EL (cell line): ENCODE measurements around the gene SETDB1.

Experiments used
- DNase-seq: peaks from one replicate; pipeline ENCODE4 v3.0.0-alpha.2; 2016

Gene SETDB1

DNA sequence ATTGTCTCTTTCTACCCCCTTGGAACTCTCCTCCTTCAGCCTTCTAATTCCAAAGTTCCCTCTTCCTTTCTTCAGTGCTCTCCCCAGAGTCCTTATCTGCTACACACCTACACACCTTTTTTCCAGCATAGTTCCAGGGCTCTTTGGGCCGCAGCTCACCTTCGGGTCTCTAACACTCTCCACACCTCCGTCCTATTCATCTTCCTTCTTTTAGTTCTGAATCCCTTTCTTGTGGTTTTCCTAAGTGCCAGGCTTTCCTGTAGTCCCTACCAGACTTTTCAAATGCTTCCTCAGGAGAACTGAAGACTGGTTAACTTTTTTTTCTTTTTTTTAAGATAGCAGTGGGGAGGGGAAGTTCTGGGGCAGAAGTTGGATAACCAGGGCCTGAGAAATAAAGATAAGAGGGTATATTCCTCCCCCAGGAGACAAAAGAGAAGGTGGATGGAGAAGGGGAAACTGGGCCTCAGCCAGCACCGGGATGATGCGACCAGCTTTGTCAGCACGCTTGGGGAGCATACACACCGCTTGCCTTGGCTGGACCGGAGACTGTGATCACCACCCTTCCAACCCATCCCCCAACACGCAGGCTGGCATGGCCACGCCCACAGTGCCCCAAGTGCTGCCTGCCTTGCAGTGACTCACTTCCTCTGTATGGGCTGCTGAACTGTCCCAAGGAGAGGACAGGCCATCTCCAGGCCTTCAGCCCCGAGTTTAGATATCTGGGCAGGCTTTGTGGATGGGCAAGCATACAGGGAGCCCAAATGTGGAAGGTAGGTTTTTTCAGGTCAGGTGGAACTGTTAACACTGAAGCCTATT, 50.9 kb downstream of the SETDB1 start:
- DNase-seq: peak; percentile 85

DNA sequence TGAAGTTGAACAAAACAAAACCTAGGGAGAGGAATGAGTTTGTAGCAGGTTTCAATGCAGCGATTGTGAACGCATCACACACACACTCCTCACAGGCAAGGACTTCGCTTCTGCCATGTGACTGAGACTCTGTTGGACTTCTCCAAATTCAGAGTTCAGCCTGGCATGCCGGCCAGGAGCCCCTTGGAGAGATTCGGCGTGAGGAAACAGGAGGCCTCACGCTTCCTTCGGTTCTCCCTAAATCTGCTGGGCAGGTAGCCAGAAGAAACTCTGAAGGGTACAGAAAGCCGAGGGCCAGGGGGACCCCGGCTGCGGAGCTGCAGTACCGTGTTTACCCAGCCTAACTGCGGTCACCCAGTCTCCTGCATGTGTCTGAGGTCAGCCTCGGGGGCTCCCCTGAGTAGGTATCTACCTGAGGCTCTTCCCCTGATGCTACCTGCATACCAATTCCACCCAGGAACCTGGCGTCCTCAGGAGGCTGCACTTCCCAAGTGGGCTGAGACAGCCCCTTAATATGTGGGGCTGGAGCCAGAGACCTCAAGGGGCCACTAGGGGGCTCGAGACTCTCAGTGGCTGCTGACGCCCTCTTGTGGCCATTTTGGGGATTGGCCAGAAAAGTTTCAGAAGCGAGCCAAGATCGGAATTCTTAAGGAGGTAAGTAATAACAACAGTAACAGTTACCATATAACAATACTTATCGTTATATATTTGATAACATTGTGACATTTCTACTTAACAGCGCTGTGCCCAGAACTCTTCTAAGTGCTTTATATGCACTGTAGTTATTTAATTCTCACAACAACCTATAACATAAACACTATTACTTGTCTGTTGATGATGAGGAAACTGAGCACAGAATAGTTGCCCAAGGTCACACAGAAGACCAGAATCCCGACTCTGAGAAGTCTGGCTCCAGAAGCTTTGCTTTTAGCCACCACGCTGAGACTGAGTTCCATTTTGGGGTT, 53.2 kb downstream of the SETDB1 start:
- peak; percentile 89 for DNase-seq

DNA sequence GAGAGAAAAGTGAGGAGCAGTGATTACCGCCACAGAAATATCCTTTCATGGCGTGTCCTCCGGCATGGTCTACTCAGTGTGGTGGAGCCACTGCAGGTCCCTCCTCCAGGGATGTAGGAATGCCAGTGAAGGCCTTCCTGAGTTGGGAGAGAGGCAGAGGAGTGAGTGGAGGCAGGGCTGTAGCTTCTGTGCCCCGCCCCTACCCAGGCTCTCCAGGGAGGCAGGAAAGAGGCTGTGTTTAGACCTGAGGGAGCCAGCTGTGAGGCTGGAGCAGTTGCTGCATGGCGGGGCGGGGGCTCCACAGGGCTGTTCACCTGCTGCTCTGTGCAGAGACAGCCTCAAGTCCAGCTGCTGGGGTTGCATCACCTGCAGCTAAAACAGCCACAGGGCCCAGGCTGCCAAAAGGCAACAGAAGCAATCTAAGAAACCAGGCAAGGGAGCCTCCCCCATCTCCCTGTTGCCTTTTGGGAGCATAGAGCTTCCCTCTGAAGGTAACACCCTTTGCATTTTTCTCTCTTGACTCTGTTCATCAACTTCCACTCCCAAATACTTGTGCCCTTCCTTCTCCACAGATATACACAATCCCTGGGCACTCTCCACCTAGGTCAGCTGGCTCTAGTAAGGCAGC, 55.1 kb downstream of the SETDB1 start:
- DNase-seq: peak; percentile 36

DNA sequence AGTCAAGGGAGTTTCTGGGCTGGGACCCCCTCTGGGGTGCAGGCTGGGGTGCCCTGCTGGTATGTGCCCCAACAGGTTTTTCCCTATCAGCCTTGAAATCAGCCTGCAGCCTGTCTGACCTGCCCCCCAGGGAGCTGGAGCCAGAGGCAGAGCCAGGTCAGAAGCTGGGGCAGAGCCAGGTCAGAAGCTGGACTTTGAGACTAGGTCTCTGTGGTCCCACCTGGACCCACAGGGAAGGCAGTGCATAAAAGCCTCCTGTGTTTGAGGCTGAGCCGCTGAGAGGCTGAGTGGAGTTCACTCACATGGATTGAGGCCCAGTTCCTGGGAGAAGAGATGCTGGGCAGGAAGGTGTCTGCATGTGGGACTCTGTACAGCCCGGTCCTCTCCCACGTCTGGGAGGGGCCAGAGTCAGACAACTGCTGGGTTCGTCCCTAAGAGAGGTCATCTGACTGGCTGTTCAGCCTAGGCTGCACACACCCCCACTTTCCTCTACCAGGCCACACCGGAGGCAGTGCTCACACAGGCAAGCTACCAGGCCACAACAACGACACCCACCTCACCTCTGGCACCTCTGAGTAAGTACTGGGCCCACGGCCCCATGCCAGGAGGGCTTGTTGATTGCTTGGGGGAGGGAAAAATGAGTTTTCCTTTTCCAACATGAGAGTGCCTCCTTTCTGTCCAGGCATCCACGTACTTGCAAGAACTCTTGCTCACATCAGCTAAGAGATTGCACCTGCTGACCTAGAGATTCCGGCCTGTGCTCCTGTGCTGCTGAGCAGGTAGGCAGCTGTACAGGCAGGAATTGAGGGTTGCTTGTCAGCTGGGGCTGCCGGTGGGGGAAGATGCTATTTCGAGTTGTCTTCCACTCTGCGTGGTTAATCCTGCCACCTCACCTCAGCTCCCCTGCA, 55.9 kb downstream of the SETDB1 start, which contains the start of gene ANXA9:
ANXA9 (plus strand) TSS at position 488 of the 908 bp plus-strand sequence. CDS start 814 bp downstream, outside the sequence.
- no peak for DNase-seq

DNA sequence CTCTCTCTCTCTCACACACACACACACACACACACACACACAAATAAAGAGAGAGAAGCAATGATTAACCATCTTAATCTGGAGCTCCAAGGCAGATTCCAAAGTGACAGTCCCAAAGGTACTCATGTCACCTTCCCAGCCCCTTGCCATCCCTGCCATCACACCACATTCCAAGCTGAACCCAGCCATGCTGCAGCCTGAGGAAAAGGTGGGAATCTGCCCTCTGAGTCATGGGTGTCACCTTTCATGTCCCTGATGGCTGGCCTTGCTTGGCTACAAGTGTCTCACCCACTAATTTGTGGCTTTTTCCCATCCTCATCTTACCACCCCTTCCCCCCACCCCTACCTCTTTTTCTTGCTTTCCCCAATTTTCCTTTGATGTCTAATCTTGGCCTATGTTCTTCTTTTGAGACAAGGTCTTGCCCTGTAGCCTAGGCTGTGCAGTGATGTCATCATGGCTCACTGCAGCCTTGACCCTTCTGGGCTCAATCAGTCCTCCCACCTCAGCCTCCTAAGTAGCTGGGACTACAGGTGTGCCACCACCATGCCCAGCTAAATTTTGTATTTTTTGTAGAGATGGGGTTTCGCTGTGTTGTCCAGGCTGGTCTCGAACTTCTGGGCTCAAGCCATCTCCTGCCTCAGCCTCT, 59.1 kb downstream of the SETDB1 start:
- no peak for DNase-seq

DNA sequence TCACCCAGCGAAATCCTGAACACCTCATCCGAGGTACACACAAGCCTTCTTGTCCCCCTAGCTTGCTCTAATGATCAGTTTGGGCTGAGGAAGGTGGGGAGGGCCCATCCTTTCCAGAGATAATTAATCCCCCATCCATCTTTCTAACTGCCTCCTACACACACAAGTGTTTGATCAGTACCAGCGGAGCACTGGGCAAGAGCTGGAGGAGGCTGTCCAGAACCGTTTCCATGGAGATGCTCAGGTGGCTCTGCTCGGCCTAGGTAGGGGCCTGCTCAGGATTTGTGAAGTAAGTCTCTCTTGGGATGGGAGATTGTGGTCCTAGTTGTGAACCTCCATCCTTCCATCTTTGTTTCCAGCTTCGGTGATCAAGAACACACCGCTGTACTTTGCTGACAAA, 61.8 kb downstream of the SETDB1 start:
- DNase-seq: no peak

DNA sequence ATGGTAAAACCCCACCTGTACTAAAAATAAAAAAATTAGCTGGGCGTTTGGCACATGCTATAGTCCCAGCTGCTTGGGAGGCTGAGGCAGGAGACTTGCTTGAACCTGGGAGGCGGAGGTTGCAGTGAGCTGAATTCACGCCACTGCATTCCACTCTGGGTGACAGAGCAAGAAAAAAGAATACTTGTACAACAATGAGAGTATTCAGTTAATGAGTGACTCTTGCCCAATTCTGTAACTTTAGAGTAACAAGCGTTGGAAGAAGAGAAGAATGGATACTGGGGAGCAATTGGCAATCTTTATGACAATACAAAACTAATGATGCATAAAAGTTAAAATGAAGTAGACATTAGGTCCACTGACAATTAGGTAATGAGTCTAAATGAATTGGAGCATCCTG, 66.5 kb downstream of the SETDB1 start:
- no peak for DNase-seq

DNA sequence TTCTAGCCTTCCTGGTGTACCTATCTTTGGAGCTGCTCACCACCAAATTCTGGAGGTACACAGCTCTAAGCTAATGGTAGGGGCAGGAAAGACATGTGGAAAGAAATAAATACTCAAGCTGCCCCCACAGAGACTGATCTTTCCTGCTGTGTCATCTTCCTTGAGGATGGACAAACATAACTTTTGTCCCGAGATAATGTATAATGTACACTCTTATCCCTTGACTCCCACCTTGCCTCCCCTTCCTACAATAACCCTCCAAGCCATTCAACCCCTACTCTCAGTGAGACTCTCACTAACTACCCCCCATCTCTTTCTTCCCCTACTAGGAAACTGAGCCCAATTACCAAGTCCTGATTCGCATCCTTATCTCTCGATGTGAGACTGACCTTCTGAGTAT, 68.1 kb downstream of the SETDB1 start:
- DNase-seq: no peak

DNA sequence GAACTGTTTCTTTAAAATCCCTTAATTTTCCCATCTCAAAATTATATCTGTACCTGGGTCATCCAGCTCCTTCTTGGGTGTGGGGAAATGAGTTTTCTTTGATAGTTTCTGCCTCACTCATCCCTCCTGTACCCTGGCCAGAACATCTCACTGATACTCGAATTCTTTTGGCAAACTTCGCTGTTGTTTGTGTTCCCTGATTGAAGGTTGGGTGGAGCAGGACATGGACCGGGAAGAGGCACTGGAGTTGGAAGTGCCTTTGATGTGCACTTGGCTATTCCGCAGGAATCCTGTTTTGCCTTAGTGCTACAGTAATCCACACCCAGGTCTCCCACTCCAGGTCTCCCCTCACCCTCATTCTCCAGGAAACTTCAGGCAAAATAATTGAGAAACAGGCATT, 69.3 kb downstream of the SETDB1 start:
- no peak for DNase-seq

DNA sequence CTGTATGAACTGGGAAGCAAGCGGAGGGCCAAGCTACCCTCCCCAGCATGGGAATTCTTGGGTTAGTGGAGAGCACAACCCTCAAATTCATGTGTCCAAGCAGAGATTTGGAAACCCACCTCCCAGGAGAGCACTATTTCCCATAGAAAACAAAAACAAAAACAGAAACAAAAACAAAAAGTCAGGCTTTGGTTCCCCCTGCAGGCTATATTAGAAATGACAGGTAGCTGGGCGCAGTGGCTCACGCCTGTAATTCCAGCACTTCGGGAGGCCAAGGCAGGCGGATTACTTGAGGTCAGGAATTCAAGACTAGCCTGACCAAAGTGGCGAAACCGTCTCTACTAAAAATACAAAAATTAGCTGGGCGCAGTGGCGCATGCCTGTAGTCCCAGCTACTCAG, 69.7 kb downstream of the SETDB1 start:
- peak; percentile 41 for DNase-seq

DNA sequence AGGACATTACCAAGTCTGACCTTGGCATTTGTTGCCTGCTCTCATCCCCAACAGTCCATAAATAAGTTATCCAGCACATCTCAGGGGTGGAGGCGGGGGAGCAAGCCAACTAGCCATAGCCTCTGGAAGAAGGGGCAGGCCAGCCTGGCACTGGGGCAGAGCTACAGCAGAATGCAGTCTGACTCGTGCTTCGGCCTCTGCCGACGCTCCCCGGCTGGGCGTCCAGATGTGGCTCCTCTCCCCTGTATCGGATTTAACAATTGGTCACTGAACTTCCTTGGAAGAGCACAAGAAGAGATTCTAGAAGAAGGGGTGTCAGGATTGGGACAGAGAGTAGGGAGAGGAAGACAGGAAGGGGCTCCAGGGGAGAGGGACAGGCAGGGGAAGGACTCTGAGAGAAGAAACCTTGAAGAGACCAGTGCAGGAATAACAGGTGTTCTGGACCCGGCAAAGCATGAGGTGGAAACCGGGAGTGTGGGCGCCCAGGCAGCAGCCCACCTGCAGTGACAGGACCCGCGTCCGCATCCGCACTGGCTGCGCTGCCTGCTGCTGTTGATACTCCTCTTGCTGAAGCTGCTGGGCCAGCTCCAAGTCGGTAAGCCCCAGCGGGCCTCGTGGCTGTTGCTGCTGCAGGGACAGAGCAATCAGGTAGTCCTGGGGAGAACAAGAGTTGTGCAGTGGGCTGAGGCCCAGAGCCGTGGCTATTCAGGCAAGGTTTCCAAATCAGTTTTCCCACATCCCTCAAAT, 71.1 kb downstream of the SETDB1 start:
- DNase-seq: no peak

DNA sequence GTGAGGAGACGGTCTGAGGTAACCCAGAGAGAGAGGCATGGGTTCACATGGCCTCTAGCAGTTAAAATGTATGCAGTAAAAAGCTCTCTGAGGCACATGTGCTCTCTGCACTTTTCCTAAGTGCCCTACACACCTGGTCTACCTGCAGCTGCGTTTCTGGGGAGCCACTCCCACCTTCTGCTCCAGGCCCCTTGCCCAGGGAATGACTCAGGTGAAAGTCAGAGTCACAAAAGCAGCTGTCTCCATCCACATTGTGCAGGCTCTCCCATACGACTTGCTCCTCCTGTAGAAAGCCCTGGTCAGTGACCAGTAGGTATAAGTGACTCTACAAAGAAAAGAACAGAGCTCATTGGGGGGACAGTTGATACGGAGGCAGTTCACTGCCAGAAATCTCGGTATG, 71.8 kb downstream of the SETDB1 start:
- DNase-seq: no peak

DNA sequence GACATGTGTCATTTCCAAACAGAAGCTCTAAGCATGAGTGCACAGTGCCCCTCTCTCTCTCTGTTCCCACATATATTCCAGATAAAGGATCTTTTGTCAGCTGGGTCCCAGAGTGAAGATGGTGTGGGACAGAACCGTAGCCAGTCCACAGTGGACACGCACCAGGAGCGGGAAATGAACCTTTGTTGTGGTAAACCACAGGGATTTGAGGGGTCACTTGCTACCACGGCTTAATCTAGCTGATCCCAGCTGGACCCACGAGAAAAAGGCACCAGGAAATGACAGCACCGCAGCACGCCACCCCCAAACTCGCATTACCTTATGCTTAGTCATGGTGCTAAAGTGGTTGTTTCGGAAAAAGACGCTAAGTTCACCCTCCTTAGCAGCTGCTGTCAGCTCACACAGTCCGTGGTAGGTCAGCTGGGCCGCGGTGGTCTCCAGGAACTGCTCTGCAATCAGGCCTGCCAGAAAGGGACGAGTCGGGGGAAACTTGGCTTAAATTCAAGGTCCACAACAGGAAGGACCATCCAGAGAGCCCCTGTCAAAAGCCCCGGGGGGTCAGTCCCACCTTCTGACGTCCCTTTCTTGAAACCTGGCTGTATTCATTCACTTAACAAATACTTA, 73.0 kb downstream of the SETDB1 start:
- peak; percentile 86 for DNase-seq

DNA sequence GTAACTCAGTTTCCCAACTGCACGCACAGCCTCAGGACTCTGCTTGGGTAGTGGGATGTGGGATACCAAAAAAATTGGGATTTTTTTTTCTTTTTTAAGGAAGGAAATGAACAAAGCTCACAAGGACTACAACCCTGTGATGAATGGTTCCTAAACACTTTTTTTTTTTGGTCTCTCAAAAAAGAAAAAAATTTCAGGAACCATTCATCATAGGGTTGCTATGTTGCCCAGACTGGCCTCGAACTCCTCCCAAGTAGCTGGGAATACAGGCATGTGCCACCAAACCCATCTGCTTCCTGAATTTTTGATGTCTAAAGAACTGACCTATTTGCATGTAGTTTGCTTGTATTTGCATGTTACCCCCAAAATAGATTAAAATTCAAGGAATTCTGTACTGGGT, 73.8 kb downstream of the SETDB1 start:
- no peak for DNase-seq

DNA sequence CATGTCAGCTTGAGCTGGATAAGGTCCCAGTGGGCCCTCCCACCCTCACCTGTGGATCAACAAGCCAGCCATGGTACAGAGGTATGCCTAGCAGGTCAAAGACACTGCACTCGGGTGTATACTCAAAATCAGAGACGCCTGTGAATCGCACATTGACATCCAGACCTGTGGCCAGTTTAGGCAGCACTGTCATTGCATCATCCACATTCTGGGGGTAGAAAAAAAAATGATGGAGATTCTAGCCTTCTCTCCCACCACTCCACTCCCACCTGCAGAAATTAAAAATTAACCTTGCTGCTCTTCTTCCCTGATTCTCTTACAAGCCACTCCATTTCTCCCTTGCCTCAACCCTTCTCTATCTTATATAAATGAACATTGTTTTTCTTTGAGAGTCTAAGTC, 74.2 kb downstream of the SETDB1 start:
- no peak for DNase-seq

DNA sequence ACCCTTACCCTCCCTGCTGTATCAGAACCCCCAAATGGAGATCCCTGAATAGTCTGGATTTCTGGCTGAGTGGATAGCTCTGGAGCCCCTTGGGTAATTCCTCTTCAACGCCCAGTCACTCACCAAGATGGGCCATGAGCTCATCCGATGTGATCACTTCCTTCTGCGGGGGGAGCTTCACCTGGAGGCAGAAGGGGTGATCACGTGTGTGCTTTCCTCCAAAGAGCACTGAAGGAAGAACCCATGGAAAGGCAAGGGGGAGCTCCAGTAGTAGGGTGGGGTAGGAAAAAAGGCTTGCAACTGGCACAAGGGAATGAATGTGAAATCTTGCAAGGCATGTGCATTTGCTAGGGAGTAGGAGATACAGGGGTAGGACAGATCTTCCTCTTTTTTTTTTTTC, 75.4 kb downstream of the SETDB1 start:
- DNase-seq: no peak

DNA sequence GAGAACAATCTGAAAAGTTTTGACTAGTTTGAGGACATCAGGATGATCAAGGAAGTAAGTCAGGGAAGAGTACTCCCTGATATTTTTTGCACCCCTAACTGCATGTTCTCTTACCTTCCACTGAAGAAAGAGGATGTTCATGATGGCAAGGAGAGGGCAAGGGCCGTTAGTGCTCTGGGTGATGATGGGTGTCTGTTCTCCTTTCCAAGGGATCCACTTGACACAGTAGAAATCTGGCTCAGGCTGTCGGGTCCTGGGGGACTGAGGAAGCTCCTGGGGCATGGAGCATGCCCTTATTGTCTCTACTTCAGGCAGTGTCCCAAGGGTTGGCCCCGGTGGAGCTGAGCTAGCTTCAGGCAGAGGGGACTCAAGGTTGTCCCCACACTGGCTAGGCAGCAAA, 75.9 kb downstream of the SETDB1 start:
- DNase-seq: no peak

DNA sequence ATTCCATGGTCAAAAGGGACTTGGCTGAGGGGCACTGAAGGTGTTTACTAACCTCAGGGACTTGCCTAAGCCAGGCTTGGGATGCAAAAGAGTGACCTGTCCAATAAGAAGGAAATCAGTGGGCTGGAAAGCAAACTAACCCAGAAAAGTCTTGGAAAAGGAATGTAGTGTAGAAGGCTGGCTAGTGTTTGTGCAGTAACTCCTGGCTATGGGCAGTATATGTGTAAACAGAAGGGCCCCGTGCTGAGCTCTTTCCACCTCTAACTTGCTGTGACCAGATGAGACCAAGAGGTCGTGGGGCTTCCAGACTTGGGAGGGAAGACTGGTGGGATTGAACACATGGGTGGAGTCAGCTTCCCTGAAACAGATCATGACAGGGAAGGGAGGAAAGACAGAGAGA, 76.4 kb downstream of the SETDB1 start:
- no peak for DNase-seq

DNA sequence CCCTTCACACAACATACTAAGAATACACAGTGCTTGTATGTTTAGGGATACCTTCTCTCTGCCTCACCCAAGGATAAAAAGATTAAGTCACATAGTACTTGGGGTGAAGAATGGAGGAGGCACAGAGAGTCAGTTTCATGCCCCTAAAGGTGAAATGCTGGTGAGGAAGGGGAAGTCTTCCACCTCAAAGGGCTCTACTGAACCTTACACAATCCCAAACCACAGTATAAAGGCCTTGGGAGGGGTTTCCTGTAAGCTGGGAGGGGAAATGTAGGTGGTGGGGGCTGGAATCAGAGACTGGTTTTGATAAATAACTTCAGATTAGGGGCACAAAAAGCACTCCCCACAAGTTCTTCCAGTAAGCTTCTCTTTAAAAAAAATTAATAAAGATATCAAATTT, 77.0 kb downstream of the SETDB1 start:
- no peak for DNase-seq

DNA sequence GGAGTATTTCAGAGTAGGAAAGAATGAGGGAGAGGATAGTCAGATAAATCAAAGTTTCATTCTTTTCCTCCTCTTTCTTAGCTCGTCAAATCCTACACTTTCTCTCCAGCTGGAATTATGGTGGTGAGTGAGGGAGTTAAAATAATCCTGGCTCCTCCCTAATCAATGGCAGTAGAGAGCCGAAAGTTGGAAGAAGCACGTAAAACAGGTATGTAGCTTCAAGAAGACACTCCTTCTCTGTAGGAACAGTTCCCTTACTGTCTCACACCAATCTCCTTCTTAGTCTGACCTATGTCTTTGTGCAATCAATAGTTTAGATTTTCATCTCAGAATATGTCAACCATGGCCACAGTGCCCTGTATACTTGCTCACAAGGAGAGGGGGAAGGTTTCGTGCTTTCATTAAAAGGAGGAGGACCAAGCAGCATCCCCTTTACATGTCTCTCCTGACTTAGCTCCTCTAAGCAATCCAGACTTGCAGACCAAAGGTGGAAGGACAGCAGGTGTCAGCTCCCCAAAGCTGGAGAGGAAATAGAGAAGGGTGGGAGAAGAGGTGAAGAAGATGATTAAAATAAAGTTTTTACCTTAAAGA, 79.7 kb downstream of the SETDB1 start:
- no peak for DNase-seq
